Measurements from ENCODE around the gene CDH23.

DNA sequence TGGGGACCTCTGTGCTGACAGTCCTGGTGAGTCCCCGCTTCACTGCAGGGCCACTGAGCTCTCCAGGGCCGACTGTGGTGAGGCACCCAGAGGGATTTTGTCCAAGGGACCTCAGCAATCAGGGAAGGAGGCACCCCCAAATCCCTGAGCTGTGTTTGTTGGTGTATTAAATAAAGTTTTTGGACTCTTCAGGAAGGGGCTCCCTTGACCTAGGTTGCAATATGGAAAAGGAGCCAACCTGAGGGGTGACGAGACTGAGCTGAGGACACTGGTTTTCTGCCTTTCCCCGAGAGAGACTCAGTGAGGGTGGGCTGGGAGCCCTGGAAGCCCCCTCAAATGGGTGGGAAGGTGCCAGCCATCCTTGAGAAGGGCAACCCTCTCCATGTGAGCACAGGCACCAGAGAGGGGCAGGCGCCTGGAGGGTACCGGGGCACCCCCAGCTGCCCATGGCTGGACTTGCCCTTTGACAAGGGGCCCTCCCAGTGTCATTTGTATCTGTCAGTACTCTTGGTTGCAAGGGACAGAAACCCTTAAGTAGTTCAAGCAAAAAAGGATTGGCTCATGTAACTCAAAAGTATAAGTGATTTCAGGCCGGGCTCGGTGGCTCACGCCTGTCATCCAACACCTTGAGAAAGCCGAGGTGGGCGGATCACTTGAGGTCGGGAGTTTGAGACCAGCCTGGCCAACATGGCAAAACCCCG, 250.0 kb downstream of the CDH23 start:
- TF ChIP-seq, protein P1, sequence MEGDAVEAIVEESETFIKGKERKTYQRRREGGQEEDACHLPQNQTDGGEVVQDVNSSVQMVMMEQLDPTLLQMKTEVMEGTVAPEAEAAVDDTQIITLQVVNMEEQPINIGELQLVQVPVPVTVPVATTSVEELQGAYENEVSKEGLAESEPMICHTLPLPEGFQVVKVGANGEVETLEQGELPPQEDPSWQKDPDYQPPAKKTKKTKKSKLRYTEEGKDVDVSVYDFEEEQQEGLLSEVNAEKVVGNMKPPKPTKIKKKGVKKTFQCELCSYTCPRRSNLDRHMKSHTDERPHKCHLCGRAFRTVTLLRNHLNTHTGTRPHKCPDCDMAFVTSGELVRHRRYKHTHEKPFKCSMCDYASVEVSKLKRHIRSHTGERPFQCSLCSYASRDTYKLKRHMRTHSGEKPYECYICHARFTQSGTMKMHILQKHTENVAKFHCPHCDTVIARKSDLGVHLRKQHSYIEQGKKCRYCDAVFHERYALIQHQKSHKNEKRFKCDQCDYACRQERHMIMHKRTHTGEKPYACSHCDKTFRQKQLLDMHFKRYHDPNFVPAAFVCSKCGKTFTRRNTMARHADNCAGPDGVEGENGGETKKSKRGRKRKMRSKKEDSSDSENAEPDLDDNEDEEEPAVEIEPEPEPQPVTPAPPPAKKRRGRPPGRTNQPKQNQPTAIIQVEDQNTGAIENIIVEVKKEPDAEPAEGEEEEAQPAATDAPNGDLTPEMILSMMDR (IDR thresholded peaks at IDR 0.05) = no peak
- no peak for TF ChIP-seq POLR2A (IDR thresholded peaks at IDR 0.05)

All from vagina (tissue), 2 donors.